GM06990 (cell line): ENCODE measurements around the gene FGFR2.
"Not testable (repeated sequence)": the region's sequence is repeated elsewhere in the genome, so short reads cannot be mapped to it uniquely, and the experiment has no call there.

Experiments used
- DNase-seq: peaks from one replicate; pipeline ENCODE4 v3.0.0-alpha.2; 2011; ENCODE audit not compliant: insufficient read length; ENCODE audit errors: extremely low read depth
- H3K27me3 ChIP-seq: replicated peaks from 2 replicates; pipeline ENCODE4 v1.6.0; 2011; ENCODE audit warnings: low read length; ENCODE audit not compliant: control insufficient read depth, insufficient read depth
- H3K36me3 ChIP-seq: 2 replicates; pipeline ENCODE4 v1.5.1; 2011; ENCODE audit warnings: low read length; ENCODE audit not compliant: control insufficient read depth, insufficient read depth
- H3K4me3 ChIP-seq: replicated peaks from 2 replicates; pipeline ENCODE4 v1.5.1; 2011; ENCODE audit warnings: low read depth, mild to moderate bottlenecking, control low read depth, low read length
- TF ChIP-seq, protein P1 (sequence below): IDR thresholded peaks from 2 replicates; pipeline ENCODE4 v1.5.1; 2011; ENCODE audit warnings: low read length, control low read depth, mild to moderate bottlenecking, inconsistent platforms; ENCODE audit not compliant: insufficient read depth, poor library complexity, severe bottlenecking

The FGFR2 gene

DNA sequence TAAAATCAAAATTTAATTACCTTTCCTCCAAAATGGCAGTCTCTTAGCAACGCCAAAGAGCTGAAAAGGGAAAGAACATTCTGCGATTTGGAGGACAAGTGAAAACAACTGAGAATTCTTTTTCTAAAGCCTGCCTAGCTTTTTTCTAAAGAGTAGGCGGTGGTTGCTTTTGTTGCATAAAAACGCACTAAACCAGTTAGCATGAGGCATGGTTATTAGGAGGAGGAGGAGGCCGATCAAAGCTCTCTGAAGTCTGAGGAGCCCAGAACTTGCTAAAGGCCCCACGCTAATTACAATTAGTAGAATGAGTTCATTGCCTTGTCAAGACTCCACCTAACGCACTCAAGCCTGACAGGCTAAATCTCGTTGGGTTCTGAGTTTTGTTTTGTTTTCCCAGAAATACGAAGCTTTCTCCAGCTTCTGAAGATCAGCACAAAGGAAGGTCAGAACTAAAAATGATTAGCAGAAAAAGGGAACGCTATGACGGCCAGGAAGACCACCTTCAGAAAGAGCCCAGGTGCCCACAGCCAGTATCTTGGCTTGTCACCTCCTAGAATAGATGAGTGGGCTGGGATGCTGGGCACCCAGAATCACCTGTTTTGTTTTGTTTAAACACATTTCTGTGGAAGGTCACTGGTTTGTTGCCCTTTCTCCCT lies 72.0 kb downstream of the FGFR2 start:
- TF ChIP-seq, protein P1, sequence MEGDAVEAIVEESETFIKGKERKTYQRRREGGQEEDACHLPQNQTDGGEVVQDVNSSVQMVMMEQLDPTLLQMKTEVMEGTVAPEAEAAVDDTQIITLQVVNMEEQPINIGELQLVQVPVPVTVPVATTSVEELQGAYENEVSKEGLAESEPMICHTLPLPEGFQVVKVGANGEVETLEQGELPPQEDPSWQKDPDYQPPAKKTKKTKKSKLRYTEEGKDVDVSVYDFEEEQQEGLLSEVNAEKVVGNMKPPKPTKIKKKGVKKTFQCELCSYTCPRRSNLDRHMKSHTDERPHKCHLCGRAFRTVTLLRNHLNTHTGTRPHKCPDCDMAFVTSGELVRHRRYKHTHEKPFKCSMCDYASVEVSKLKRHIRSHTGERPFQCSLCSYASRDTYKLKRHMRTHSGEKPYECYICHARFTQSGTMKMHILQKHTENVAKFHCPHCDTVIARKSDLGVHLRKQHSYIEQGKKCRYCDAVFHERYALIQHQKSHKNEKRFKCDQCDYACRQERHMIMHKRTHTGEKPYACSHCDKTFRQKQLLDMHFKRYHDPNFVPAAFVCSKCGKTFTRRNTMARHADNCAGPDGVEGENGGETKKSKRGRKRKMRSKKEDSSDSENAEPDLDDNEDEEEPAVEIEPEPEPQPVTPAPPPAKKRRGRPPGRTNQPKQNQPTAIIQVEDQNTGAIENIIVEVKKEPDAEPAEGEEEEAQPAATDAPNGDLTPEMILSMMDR: no peak
- no peak overlapping the region for H3K4me3 ChIP-seq
- no peak for DNase-seq
- H3K36me3 ChIP-seq: no peaks in the 10 kb centered on the region
- H3K27me3 ChIP-seq: no peaks in the 10 kb centered on the region

DNA sequence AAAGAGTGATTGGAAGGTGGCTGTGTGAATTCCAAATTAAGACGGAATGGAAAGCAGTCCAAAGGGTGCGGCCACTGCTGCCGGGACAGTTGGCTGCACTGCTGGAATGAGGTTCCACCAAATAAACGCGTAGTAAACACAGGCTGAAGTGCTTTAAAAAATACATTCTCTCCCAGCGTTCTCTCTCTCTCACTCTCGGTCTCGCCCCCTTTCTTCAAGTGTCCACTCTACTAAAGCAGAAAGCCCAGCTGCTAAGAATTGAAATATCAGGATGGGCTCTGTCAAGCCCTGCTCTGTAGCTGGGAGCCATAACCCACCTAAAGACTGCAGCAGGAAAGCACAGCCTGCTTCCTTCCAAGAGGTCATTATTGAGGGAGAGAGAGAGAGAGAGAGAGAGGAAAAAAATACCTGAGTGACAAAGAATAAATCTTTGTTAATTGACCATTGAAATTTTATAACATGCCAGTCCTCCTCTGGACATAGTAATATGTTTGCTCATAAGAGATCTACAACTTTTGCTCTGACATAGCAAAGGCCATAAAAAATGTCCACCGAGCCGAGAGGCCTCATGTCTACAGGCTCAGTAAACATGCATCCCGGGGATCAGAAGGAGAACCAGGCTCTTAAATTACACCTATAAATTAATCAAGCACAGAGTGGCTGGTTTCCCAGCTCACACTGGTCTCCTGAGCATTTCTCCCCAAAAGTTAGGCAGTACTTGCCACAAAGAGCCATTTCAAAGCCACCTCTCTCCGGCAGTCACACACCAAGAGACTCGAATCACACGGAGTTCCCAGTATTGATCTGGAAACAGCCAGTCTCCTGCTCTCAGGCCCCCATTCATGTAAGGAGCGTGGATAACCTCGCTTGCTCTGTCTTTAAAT lies 72.8 kb downstream of the FGFR2 start:
- H3K27me3 ChIP-seq: no peaks in the 10 kb centered on the region
- TF ChIP-seq, protein P1: no peak
- no peak for DNase-seq
- H3K4me3 ChIP-seq: no peak overlapping the region
- no peaks in the 10 kb centered on the region for H3K36me3 ChIP-seq

DNA sequence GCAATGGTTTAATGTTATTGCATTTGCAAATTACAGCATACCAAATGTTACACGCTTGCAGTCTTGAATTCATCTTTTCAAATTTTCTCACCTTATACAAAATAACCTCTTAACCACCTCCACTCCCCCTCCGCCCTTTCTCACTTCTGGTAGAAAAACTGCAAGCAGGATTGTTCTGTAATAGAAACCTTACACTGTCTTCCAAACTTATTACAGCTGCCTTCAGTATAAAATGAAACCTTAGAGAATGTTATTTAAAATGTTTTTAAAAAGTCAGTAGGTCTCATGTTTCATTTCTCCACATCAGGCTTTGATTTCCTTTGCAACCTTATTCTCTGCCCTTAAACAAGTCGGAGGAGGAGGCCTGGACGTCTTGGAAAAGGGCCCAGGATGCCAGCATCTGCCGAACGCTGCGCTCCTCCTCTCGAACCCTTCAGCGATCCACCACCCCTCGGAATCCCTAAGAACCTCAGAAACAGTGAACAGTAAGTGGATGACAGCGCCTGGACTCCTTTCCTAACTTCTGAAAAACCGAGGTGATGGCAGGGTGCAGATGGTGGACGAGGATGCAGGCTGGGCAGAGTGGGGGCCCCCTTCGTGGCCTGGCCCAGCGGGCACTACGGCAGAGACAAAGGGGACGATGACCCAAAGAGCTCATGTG lies 74.0 kb downstream of the FGFR2 start:
- TF ChIP-seq, protein P1: no peak
- Histone ChIP-seq H3K36me3 (no peaks in the 10 kb centered on the region), H3K27me3 (no peaks in the 10 kb centered on the region), H3K4me3 (no peak overlapping the region)
- no peak for DNase-seq

DNA sequence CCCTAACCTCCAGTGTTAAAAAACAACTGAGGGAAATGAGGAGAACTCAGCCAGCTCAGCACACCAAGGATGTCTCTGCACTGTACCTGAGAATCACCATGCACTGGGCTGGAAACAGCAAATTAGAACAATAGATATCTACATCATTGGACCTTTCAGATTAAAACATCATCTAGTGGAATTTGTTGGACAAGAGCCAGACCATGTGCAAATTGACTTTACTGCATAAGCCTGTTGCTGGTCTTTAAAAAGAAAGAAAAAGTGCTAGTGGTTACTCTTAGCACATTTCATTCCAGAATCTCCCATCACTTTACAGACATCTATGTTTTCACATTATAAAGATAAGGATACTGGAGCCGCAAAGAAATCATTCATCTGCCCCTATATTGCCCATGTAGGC lies 75.4 kb downstream of the FGFR2 start:
- no peaks in the 10 kb centered on the region for H3K36me3 ChIP-seq
- H3K4me3 ChIP-seq: no peak overlapping the region
- TF ChIP-seq, protein P1: no peak
- no peaks in the 10 kb centered on the region for H3K27me3 ChIP-seq
- no peak for DNase-seq

DNA sequence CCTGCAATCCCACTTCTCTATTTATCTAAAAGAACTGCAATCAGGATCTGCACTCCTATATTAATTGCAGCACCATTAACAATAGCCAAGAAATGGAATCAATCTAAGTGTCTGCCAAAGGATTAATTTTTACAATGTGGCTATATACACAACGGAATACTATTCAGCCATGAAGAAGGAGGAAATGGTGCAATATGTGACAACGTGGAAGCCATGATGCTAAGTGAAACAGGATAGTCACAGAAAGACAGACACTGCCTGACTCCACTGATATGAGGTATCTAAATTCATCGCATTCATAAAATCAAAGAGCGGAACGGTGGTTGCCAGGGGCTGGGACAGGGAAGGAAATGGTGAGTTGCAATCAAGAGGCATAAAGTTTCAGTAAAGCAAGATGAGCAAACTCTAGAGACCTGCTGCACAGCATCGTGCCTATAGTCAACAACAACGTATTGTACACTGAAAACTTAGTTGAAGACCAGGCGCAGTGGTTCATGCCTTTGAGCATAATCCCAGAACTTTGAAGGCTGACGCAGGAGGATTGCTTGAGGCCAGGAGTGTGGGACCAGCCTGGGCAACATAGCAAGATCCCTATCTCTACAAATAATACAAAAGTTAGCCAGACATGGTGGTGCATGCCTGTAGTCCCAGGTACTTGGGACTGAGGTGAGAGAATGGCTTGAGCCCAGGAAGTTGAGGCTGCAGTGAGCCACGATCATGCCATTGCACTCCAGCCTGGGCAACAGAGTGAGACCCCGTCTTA lies 76.3 kb downstream of the FGFR2 start:
- H3K4me3 ChIP-seq: no peak overlapping the region
- no peaks in the 10 kb centered on the region for H3K36me3 ChIP-seq
- TF ChIP-seq, protein P1: no peak
- no peak for DNase-seq
- H3K27me3 ChIP-seq: no peaks in the 10 kb centered on the region

DNA sequence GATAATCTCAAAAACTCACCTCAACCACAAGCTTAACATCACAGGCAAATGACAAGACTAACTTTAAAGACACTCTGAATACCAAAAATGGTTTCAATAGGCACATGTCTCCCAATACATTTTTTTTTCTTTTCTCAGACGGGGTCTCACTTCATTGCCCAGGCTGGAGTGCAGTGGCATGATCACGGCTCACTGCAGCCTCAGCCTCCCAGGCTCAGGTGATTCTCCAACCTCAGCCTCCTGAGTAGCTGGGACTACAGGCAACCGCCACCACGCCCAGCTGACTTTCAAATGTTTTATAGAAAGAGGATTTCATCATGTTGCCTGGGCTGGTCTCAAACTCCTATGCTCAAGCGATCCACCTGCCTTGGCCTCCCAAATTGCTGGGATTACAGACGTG lies 77.7 kb downstream of the FGFR2 start:
- DNase-seq, H3K36me3 ChIP-seq, H3K27me3 ChIP-seq, H3K4me3 ChIP-seq: not testable (repeated sequence)
